H1 (cell line): ENCODE results near the gene HAVCR2. TPM values are rescaled to one million over a fixed set of nuclear protein-coding genes. Genes with fewer than 3 reads are reported as not detected.

ENCODE experiments used
- CTCF ChIA-PET: fragments of 300-600 bp; sonication (Branson Sonifier 250); formaldehyde crosslinking; loops from one replicate; lab custom pipeline; 2021; ENCODE audit not compliant: partially characterized antibody; lab: Charles Lee
- POLR2A ChIA-PET: fragments of 300-600 bp; sonication (Branson Sonifier 250); formaldehyde crosslinking; loops from one replicate; lab custom pipeline; 2021; ENCODE audit warnings: inconsistent platforms; ENCODE audit not compliant: partially characterized antibody; lab: Charles Lee
- DNase-seq, 2 experiments: peaks; one replicate each; pipeline versions ENCODE4 v3.0.0 to v3.0.0-alpha.2; 2010 to 2022; ENCODE audit warnings: low spot score in 2 of 2, low read depth in 1 of 2, mixed read lengths in 1 of 2
- FAIRE-seq: peaks from 2 replicates; lab custom pipeline; 2011; peaks lifted over from hg19 to GRCh38; lab: Jason Lieb, UNC
- H2AFZ ChIP-seq: 2 replicates; pipeline ENCODE4 v1.8.1; 2012; ENCODE audit warnings: low read length, inconsistent platforms
- H2AK5ac ChIP-seq: 2 replicates; pipeline ENCODE4 v1.6.1; 2013; ENCODE audit warnings: low read depth, low read length
- H2BK120ac ChIP-seq: replicated peaks from 2 replicates; pipeline ENCODE3; 2013; ENCODE audit warnings: low read depth, low read length, inconsistent platforms
- H2BK12ac ChIP-seq: 2 replicates; pipeline ENCODE4 v1.6.1; 2013; ENCODE audit warnings: low read depth, low read length
- H2BK15ac ChIP-seq: 2 replicates; pipeline ENCODE4 v1.6.1; 2013; ENCODE audit warnings: low read length
- H2BK20ac ChIP-seq: 2 replicates; pipeline ENCODE4 v1.6.1; 2013; ENCODE audit warnings: low read length
- H2BK5ac ChIP-seq: 2 replicates; pipeline ENCODE4 v1.6.1; 2013; ENCODE audit warnings: low read depth, low read length
- H3K14ac ChIP-seq: 2 replicates; pipeline ENCODE4 v1.6.1; 2013; ENCODE audit warnings: inconsistent platforms; ENCODE audit not compliant: insufficient read length
- H3K18ac ChIP-seq: 2 replicates; pipeline ENCODE4 v1.6.1; 2013; ENCODE audit warnings: low read length; ENCODE audit errors: extremely low read depth
- H3K23ac ChIP-seq: 2 replicates; pipeline ENCODE4 v1.6.1; 2013; ENCODE audit warnings: inconsistent platforms; ENCODE audit not compliant: insufficient read length
- H3K23me2 ChIP-seq: 2 replicates; pipeline ENCODE4 v1.6.1; 2013; ENCODE audit warnings: low read depth, low read length
- H3K27ac ChIP-seq: 2 replicates; pipeline ENCODE4 v1.6.1; 2011; ENCODE audit warnings: low read depth, low read length, inconsistent platforms
- H3K27me3 ChIP-seq, 4 experiments: replicated peaks in 1 of 4; 1 replicate in 1 of 4; 2 replicates in 3 of 4; pipeline versions ENCODE4 v1.6.1 to v1.8.1; 2011 to 2013; ENCODE audit warnings: low read length in 3 of 4, mild to moderate bottlenecking in 3 of 4, inconsistent platforms in 2 of 4, mixed read lengths in 2 of 4, moderate library complexity in 1 of 4; ENCODE audit not compliant: control insufficient read depth in 3 of 4, insufficient read depth in 3 of 4; ENCODE audit errors: extremely low read depth in 1 of 4
- H3K36me3 ChIP-seq, 4 experiments: 2 replicates each; pipeline versions ENCODE4 v1.6.1 to v1.8.1; 2011 to 2013; ENCODE audit warnings: mild to moderate bottlenecking in 4 of 4, low read length in 3 of 4, moderate library complexity in 2 of 4, control low read depth in 1 of 4, inconsistent platforms in 1 of 4; ENCODE audit not compliant: insufficient read depth in 4 of 4, control insufficient read depth in 2 of 4
- H3K4ac ChIP-seq: replicated peaks from 2 replicates; pipeline ENCODE3; 2013; ENCODE audit warnings: low read length, low read depth, mixed read lengths, inconsistent platforms; ENCODE audit not compliant: insufficient read length
- H3K4me1 ChIP-seq, 4 experiments: replicated peaks in 1 of 4; 1 replicate in 1 of 4; 2 replicates in 3 of 4; pipeline versions ENCODE4 v1.6.1 to v1.8.1; 2011 to 2013; ENCODE audit warnings: low read length in 3 of 4, inconsistent platforms in 2 of 4, mixed read lengths in 1 of 4; ENCODE audit not compliant: insufficient read depth in 4 of 4, control insufficient read depth in 3 of 4
- H3K4me2 ChIP-seq, 2 experiments: 2 replicates each; pipeline versions ENCODE4 v1.6.1 to v1.8.1; 2011 to 2013; ENCODE audit warnings: low read depth in 2 of 2, low read length in 2 of 2, control low read depth in 1 of 2, inconsistent platforms in 1 of 2, mild to moderate bottlenecking in 1 of 2; ENCODE audit not compliant: insufficient read depth in 1 of 2
- H3K4me3 ChIP-seq, 4 experiments: fragments of 200-600, 300-600 bp in 1 of 4; sonication (generic), shearing (Covaris generic), sonication (Bioruptor Twin) in 1 of 4; 2 replicates each; pipeline versions ENCODE4 v1.5.1 to v1.8.1; 2011 to 2016; ENCODE audit warnings: low read length in 4 of 4, low read depth in 3 of 4, control low read depth in 2 of 4, inconsistent platforms in 2 of 4, mild to moderate bottlenecking in 2 of 4, mixed read lengths in 1 of 4, moderate library complexity in 1 of 4; ENCODE audit not compliant: insufficient read depth in 2 of 4; ENCODE audit errors: extremely low read depth in 1 of 4
- H3K56ac ChIP-seq: replicated peaks from 2 replicates; pipeline ENCODE3; 2013; ENCODE audit warnings: low read depth, mild to moderate bottlenecking, mixed read lengths, low read length, inconsistent platforms; ENCODE audit not compliant: insufficient read length
- H3K79me1 ChIP-seq: 2 replicates; pipeline ENCODE4 v1.6.1; 2013; ENCODE audit warnings: low read depth, low read length, control low read depth
- H3K79me2 ChIP-seq, 2 experiments: 2 replicates each; pipeline versions ENCODE4 v1.6.1 to v1.8.1; 2012 to 2013; ENCODE audit warnings: low read length in 2 of 2, mild to moderate bottlenecking in 2 of 2, inconsistent platforms in 1 of 2; ENCODE audit not compliant: insufficient read depth in 2 of 2, control insufficient read depth in 1 of 2
- H3K9ac ChIP-seq, 4 experiments: replicated peaks in 1 of 4; 1 replicate in 1 of 4; 2 replicates in 3 of 4; pipeline versions ENCODE4 v1.6.1 to v1.8.1; 2011 to 2013; ENCODE audit warnings: low read depth in 3 of 4, low read length in 3 of 4, control low read depth in 2 of 4, mild to moderate bottlenecking in 2 of 4, moderate library complexity in 2 of 4, inconsistent platforms in 1 of 4; ENCODE audit errors: extremely low read depth in 1 of 4
- H3K9me3 ChIP-seq, 2 experiments: 2 replicates each; pipeline versions ENCODE4 v1.6.1 to v1.8.1; 2012 to 2013; ENCODE audit warnings: mild to moderate bottlenecking in 2 of 2, moderate library complexity in 2 of 2, control low read depth in 1 of 2, inconsistent platforms in 1 of 2, low read depth in 1 of 2, low read length in 1 of 2, mixed read lengths in 1 of 2; ENCODE audit not compliant: insufficient read depth in 2 of 2
- H4K20me1 ChIP-seq, 2 experiments: replicated peaks in 1 of 2; 2 replicates each; pipeline versions ENCODE3 to v1.8.1; 2011 to 2013; ENCODE audit warnings: inconsistent platforms in 2 of 2, low read length in 2 of 2, mild to moderate bottlenecking in 1 of 2; ENCODE audit not compliant: insufficient read depth in 2 of 2, control insufficient read depth in 1 of 2
- H4K5ac ChIP-seq: 2 replicates; pipeline ENCODE4 v1.6.1; 2013; ENCODE audit warnings: low read length, low read depth, mixed read lengths, inconsistent platforms; ENCODE audit not compliant: insufficient read length
- H4K8ac ChIP-seq: 2 replicates; pipeline ENCODE4 v1.8.0; 2013; ENCODE audit warnings: mild to moderate bottlenecking, moderate library complexity, low read length, inconsistent platforms; ENCODE audit not compliant: insufficient read depth; ENCODE audit errors: extremely low read depth
- H4K91ac ChIP-seq: replicated peaks from 2 replicates; pipeline ENCODE3; 2013; ENCODE audit warnings: low read length, mixed read lengths, inconsistent platforms; ENCODE audit not compliant: insufficient read length
- ASH2L ChIP-seq: fragments of 200-600, 300-600 bp; sonication (generic); IDR thresholded peaks from one replicate; pipeline ENCODE4 v1.7.1; 2017; ENCODE audit warnings: low read length
- CBX5 ChIP-seq: fragments of 300-800, 300-1000 bp; sonication (generic); IDR thresholded peaks from 2 replicates; pipeline ENCODE4 v1.7.1; 2016; ENCODE audit warnings: antibody characterized with exemption, low read length, low read depth
- CBX8 ChIP-seq: fragments of 300-800, 300-1000 bp; sonication (generic); IDR thresholded peaks from 2 replicates; pipeline ENCODE4 v1.7.1; 2016; ENCODE audit warnings: low read depth, low read length, borderline replicate concordance
- CTBP2 ChIP-seq: IDR thresholded peaks from 2 replicates; pipeline ENCODE4 v1.7.0; 2011; ENCODE audit warnings: borderline replicate concordance, mild to moderate bottlenecking, moderate library complexity, mixed read lengths, low read length; ENCODE audit not compliant: insufficient read depth, insufficient read length
- FOSL1 ChIP-seq: IDR thresholded peaks from 2 replicates; pipeline ENCODE4 v1.6.1; 2011; ENCODE audit warnings: mild to moderate bottlenecking, low read depth, low read length, moderate library complexity; ENCODE audit not compliant: insufficient read depth
- PHF8 ChIP-seq: fragments of 200-600 bp; sonication (generic); conservative IDR thresholded peaks from 2 replicates; pipeline ENCODE4 v1.7.1; 2012; ENCODE audit warnings: low read depth, mild to moderate bottlenecking, inconsistent platforms, low read length, moderate library complexity
- POLR2A ChIP-seq, 2 experiments: IDR thresholded peaks; 1 replicate in 1 of 2; 2 replicates in 1 of 2; pipeline ENCODE4 v1.6.1; 2011; ENCODE audit warnings: low read depth in 2 of 2, low read length in 2 of 2, mild to moderate bottlenecking in 2 of 2; ENCODE audit errors: control extremely low read depth in 1 of 2
- RBBP5 ChIP-seq: IDR thresholded peaks from 2 replicates; pipeline ENCODE4 v1.7.1; 2012; ENCODE audit warnings: low read depth, mild to moderate bottlenecking, inconsistent platforms, low read length, moderate library complexity, borderline replicate concordance
- SIRT6 ChIP-seq: IDR thresholded peaks from one replicate; pipeline ENCODE4 v1.7.1; 2012; ENCODE audit warnings: low read length, inconsistent platforms
- SUZ12 ChIP-seq: fragments of 200-600 bp; sonication (generic); IDR thresholded peaks from 2 replicates; pipeline ENCODE4 v1.6.1; 2012; ENCODE audit warnings: mild to moderate bottlenecking, inconsistent platforms, low read length, moderate library complexity, mixed read lengths
- TCF12 ChIP-seq: IDR thresholded peaks from 2 replicates; pipeline ENCODE4 v1.6.1; 2011; ENCODE audit warnings: low read depth, mild to moderate bottlenecking, low read length
- WGBS, 2 experiments: shearing (Covaris generic) in 1 of 2; methylation state at CpG; one replicate each; pipeline versions ENCODE4 v1.1.6 to v1.1.7; 2013 to 2015; ENCODE audit warnings: low lambda C conversion rate in 2 of 2, mixed read lengths in 2 of 2, inconsistent platforms in 1 of 2, low coverage in 1 of 2, missing lambda C conversion rate in 1 of 2; ENCODE audit not compliant: insufficient replicate concordance in 2 of 2, insufficient coverage in 1 of 2, insufficient read length in 1 of 2; ENCODE audit errors: extremely low coverage in 1 of 2, missing lambda C conversion rate in 1 of 2; 5-methylcytosine and 5-hydroxymethylcytosine counted together
- polyA plus RNA-seq, 7 experiments: library from polyadenylated mRNA; depleted of rRNA in 3 of 7; stranded (reverse) in 5 of 7; unstranded in 2 of 7; fragments of >200 nt in 5 of 7; fragments of 200-250 nt in 2 of 7; gene quantifications; 1 replicate in 5 of 7; 2 replicates in 1 of 7; 4 replicates in 1 of 7; pipeline versions ENCODE4 v1.2.1 to v1.2.3, GENCODE V29; 2011 to 2013; ENCODE audit warnings: missing spikeins in 2 of 7, mixed read lengths in 2 of 7
- total RNA-seq: library from RNA; stranded (reverse); fragmentation: NEBNext Ultra II Directional; extraction: Animal tissue kit (Norgen Biotek cat#: 25700); gene quantifications from 2 replicates; pipeline ENCODE4 v1.2.1, GENCODE V29; 2021
- TF ChIP-seq, protein P1 (sequence below): IDR thresholded peaks from 2 replicates; pipeline ENCODE4 v1.6.1; 2012; ENCODE audit warnings: low read length, inconsistent platforms
- TF ChIP-seq, protein P2 (sequence below): IDR thresholded peaks from 2 replicates; pipeline ENCODE4 v1.6.1; 2011; ENCODE audit warnings: low read depth, mild to moderate bottlenecking, low read length; ENCODE audit not compliant: insufficient read depth

The HAVCR2 gene
- total and polyA plus RNA-seq, 2 of the 8 experiments (the other 6 are each of a cell fraction or from before 2014, with no cell fraction given) = 0.03 TPM; not detected in 1

DNA sequence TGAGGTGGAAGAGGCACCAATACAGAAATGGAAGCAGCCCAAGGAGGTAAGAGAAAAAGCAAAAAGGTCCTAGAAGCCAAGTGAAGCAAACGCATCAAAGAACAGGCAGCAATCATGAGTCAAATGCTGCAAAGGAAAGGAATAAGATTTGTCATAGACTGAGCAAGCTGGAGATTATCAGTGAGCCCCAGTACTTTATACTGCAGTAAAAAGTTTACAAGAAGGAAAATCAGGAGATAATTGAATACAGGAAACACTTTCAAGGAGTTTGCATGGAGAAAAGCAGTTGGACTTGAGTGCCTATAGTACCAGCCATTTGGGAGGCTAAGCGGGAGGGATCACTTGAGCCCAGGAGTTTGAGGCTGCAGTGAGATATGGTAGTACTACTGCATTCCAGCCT lies 42.8 kb downstream of the HAVCR2 start:
- Histone ChIP-seq H3K36me3 (no peaks in the 10 kb centered on the region), H3K23me2 (no peaks in the 10 kb centered on the region), H3K18ac (no peak overlapping the region), H3K4me2 (no peak overlapping the region), H3K9ac (no peak overlapping the region), H4K20me1 (no peaks in the 10 kb centered on the region), H2BK5ac (no peak overlapping the region), H2BK20ac (no peak overlapping the region), H3K23ac (no peak overlapping the region), H2BK12ac (no peak overlapping the region), H2AFZ (no peak overlapping the region), H3K4me1 (no peaks in the 10 kb centered on the region), H3K56ac (no peak overlapping the region), H2BK120ac (no peak overlapping the region), H3K9me3 (no peaks in the 10 kb centered on the region), H3K4me3 (no peak overlapping the region), H3K14ac (no peak overlapping the region), H4K91ac (no peak overlapping the region), H3K27ac (no peak overlapping the region), H4K5ac (no peak overlapping the region), H3K79me1 (no peaks in the 10 kb centered on the region), H3K4ac (no peak overlapping the region), H3K79me2 (no peaks in the 10 kb centered on the region), H4K8ac (no peak overlapping the region), H3K27me3 (no peaks in the 10 kb centered on the region), H2BK15ac (no peak overlapping the region), H2AK5ac (no peak overlapping the region)
- POLR2A ChIA-PET = no interaction called here
- WGBS, 2 experiments = 88% methylated on average over 2 of the region's 2 CpGs; no CpG with 5 or more reads in 1 of the 2 experiments
- CTCF ChIA-PET = interaction anchor here (0.6 to 0.7 kb wide), 2 partner anchors 27 to 249 kb away, joined by 3 to 6 read pairs; no protein-coding TSS in a partner anchor
- FAIRE-seq (no peak), DNase-seq (no peak)
- TF ChIP-seq CTBP2 = no peak
- TF ChIP-seq TCF12 = no peak
- TF ChIP-seq CBX8 = no peak
- TF ChIP-seq, protein P1, sequence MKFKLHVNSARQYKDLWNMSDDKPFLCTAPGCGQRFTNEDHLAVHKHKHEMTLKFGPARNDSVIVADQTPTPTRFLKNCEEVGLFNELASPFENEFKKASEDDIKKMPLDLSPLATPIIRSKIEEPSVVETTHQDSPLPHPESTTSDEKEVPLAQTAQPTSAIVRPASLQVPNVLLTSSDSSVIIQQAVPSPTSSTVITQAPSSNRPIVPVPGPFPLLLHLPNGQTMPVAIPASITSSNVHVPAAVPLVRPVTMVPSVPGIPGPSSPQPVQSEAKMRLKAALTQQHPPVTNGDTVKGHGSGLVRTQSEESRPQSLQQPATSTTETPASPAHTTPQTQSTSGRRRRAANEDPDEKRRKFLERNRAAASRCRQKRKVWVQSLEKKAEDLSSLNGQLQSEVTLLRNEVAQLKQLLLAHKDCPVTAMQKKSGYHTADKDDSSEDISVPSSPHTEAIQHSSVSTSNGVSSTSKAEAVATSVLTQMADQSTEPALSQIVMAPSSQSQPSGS = no peak
- no peak for TF ChIP-seq PHF8
- no peak for TF ChIP-seq FOSL1
- TF ChIP-seq, protein P2, sequence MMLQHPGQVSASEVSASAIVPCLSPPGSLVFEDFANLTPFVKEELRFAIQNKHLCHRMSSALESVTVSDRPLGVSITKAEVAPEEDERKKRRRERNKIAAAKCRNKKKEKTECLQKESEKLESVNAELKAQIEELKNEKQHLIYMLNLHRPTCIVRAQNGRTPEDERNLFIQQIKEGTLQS = no peak
- no peak for TF ChIP-seq SIRT6
- no peak for TF ChIP-seq POLR2A (IDR thresholded peaks at IDR 0.05; ENCODE audit: control extremely low read depth in 1 of 2, low read depth in 2 of 2, low read length in 2 of 2)
- no peak for TF ChIP-seq SUZ12
- TF ChIP-seq CBX5 = no peak
- TF ChIP-seq ASH2L = no peak
- no peak for TF ChIP-seq RBBP5
